GM12878 (cell line): ENCODE measurements around the gene MLLT3. TPM values are rescaled to one million over a fixed set of nuclear protein-coding genes. Genes with fewer than 3 reads are reported as not detected.

Experiments
- ATAC-seq: fragments of 200-7000 bp; cut with Tn5 transposase; 3 replicates; pipeline ENCODE4 v1.9.1; 2020; ENCODE audit warnings: mild to moderate bottlenecking, moderate library complexity
- BruUV-seq: library from RNA; stranded (reverse); fragments of 400-500 nt; replicated peaks from 2 replicates; lab custom pipeline; 2021; lab: Mats Ljungman, UMichigan
- CTCF ChIA-PET: fragments of 300-600 bp; sonication (Branson Sonifier 250); formaldehyde crosslinking; extraction: SDS; loops from one replicate; lab custom pipeline; 2021; ENCODE audit warnings: inconsistent platforms; lab: Yijun Ruan, JAX
- POLR2A ChIA-PET: fragments of 350-600 bp; formaldehyde crosslinking; extraction: SDS; loops from one replicate; lab custom pipeline; 2021; ENCODE audit warnings: inconsistent platforms; lab: Charles Lee
- RAD21 ChIA-PET: fragments of 300-600 bp; sonication (Branson Sonifier 250); formaldehyde crosslinking; loops from one replicate; lab custom pipeline; 2023; ENCODE audit warnings: antibody characterized with exemption; ENCODE audit not compliant: unreplicated experiment; lab: Charles Lee
- SMC1A ChIA-PET: fragments of 300-600 bp; sonication (Branson Sonifier 250); formaldehyde crosslinking; loops from one replicate; lab custom pipeline; 2023; ENCODE audit not compliant: unreplicated experiment, uncharacterized antibody; lab: Charles Lee
- DNase-seq: peaks from one replicate; pipeline ENCODE4 v3.0.0-alpha.2; 2011; ENCODE audit warnings: low read depth, low spot score
- FAIRE-seq: peaks from 3 replicates; lab custom pipeline; 2011; peaks lifted over from hg19 to GRCh38; lab: Jason Lieb, UNC
- H2AFZ ChIP-seq: 2 replicates; pipeline ENCODE4 v1.6.0; 2011; ENCODE audit warnings: low read depth, low read length, control low read depth; ENCODE audit not compliant: control insufficient read depth
- H3K27ac ChIP-seq: 2 replicates; pipeline ENCODE4 v1.5.1; 2011; ENCODE audit warnings: control low read depth; ENCODE audit not compliant: control insufficient read depth, insufficient read depth
- H3K27me3 ChIP-seq, 2 experiments: replicated peaks in 1 of 2; 2 replicates each; pipeline versions ENCODE4 v1.6.0 to v1.6.1; 2011; ENCODE audit warnings: low read length in 1 of 2; ENCODE audit not compliant: control insufficient read depth in 2 of 2, insufficient read depth in 2 of 2
- H3K36me3 ChIP-seq, 2 experiments: 2 replicates each; pipeline ENCODE4 v1.5.1; 2011; ENCODE audit warnings: low read length in 1 of 2; ENCODE audit not compliant: control insufficient read depth in 2 of 2, insufficient read depth in 2 of 2
- H3K4me1 ChIP-seq: 2 replicates; pipeline ENCODE4 v1.6.1; 2011; ENCODE audit warnings: mild to moderate bottlenecking, low read length, moderate library complexity, mixed read lengths; ENCODE audit not compliant: control insufficient read depth, insufficient read depth
- H3K4me2 ChIP-seq: 2 replicates; pipeline ENCODE4 v1.6.0; 2011; ENCODE audit warnings: control low read depth; ENCODE audit not compliant: control insufficient read depth, insufficient read depth
- H3K4me3 ChIP-seq: fragments of 200-600 bp; sonication (generic); 2 replicates; pipeline ENCODE4 v1.5.1; 2016
- H3K79me2 ChIP-seq: 2 replicates; pipeline ENCODE4 v1.6.0; 2011; ENCODE audit warnings: low read length; ENCODE audit not compliant: control insufficient read depth, insufficient read depth
- H3K9ac ChIP-seq: 2 replicates; pipeline ENCODE4 v1.8.0; 2011; ENCODE audit warnings: low read length, control low read depth, mixed read lengths; ENCODE audit not compliant: control insufficient read depth, insufficient read depth
- H3K9me3 ChIP-seq: replicated peaks from 3 replicates; pipeline ENCODE4 v1.5.1; 2011; ENCODE audit warnings: mild to moderate bottlenecking, low read length; ENCODE audit not compliant: control insufficient read depth, insufficient read depth
- H4K20me1 ChIP-seq: 2 replicates; pipeline ENCODE4 v1.6.0; 2011; ENCODE audit not compliant: control insufficient read depth, insufficient read depth
- ATF7 ChIP-seq: fragments of 450-650 bp; IDR thresholded peaks from 2 replicates; pipeline ENCODE4 v1.6.1; 2016; ENCODE audit warnings: low read depth, mild to moderate bottlenecking
- BCL11A ChIP-seq: IDR thresholded peaks from 2 replicates; pipeline ENCODE4 v1.6.1; 2011; ENCODE audit warnings: low read depth, low read length
- BHLHE40 ChIP-seq, 2 experiments: fragments of 450-650 bp in 1 of 2; IDR thresholded peaks; 2 replicates each; pipeline ENCODE4 v1.6.1; 2011 to 2017; ENCODE audit warnings: low read depth in 2 of 2, borderline replicate concordance in 1 of 2, improper control_type of control experiment in 1 of 2, low read length in 1 of 2, mild to moderate bottlenecking in 1 of 2
- CREB1 ChIP-seq: IDR thresholded peaks from 2 replicates; pipeline ENCODE4 v1.6.1; 2012; ENCODE audit warnings: low read depth, mild to moderate bottlenecking, inconsistent platforms
- DPF2 ChIP-seq: fragments of 450-650 bp; IDR thresholded peaks from 2 replicates; pipeline ENCODE4 v1.6.1; 2017; ENCODE audit warnings: mild to moderate bottlenecking
- ETV6 ChIP-seq, 2 experiments: fragments of 450-650 bp in 1 of 2; IDR thresholded peaks in 1 of 2; conservative IDR thresholded peaks in 1 of 2; 2 replicates each; pipeline ENCODE4 v1.6.1; 2014; ENCODE audit warnings: antibody characterized with exemption in 1 of 2, borderline replicate concordance in 1 of 2, low read depth in 1 of 2, mild to moderate bottlenecking in 1 of 2, moderate library complexity in 1 of 2
- EZH2 ChIP-seq: IDR thresholded peaks from 2 replicates; pipeline ENCODE4 v1.6.1; 2012; ENCODE audit warnings: low read depth, mild to moderate bottlenecking, control low read depth, inconsistent platforms, low read length, borderline replicate concordance; ENCODE audit not compliant: control insufficient read depth
- IKZF1 ChIP-seq: fragments of 450-650 bp; conservative IDR thresholded peaks from 2 replicates; pipeline ENCODE4 v1.6.1; 2017; ENCODE audit warnings: antibody characterized with exemption, mild to moderate bottlenecking
- IKZF2 ChIP-seq, 2 experiments: fragments of 450-650 bp; IDR thresholded peaks; 2 replicates each; pipeline ENCODE4 v1.6.1; 2017; ENCODE audit warnings: mild to moderate bottlenecking in 2 of 2, moderate library complexity in 2 of 2
- IRF4 ChIP-seq: IDR thresholded peaks from 2 replicates; pipeline ENCODE4 v1.6.1; 2011; ENCODE audit warnings: low read depth, low read length
- JUNB ChIP-seq: IDR thresholded peaks from 2 replicates; pipeline ENCODE4 v1.6.1; 2016; ENCODE audit warnings: antibody characterized with exemption, mild to moderate bottlenecking
- MTA2 ChIP-seq: fragments of 450-650 bp; IDR thresholded peaks from 2 replicates; pipeline ENCODE4 v1.6.1; 2016; ENCODE audit warnings: low read depth, mild to moderate bottlenecking, moderate library complexity
- NBN ChIP-seq: fragments of 450-650 bp; IDR thresholded peaks from 2 replicates; pipeline ENCODE4 v1.6.1; 2016
- NFIC ChIP-seq: IDR thresholded peaks from 2 replicates; pipeline ENCODE4 v1.6.1; 2012; ENCODE audit warnings: low read depth, mild to moderate bottlenecking, inconsistent platforms, low read length, moderate library complexity
- RCOR1 ChIP-seq: conservative IDR thresholded peaks from 2 replicates; pipeline ENCODE4 v1.6.1; 2012; ENCODE audit warnings: low read depth, low read length, improper control_type of control experiment
- RUNX3 ChIP-seq: IDR thresholded peaks from 2 replicates; pipeline ENCODE4 v1.6.1; 2012; ENCODE audit warnings: low read length, inconsistent platforms
- SRF ChIP-seq, 2 experiments: IDR thresholded peaks; 2 replicates each; pipeline ENCODE4 v1.6.1; 2011; ENCODE audit warnings: low read depth in 2 of 2, low read length in 2 of 2, mild to moderate bottlenecking in 1 of 2, moderate library complexity in 1 of 2
- WGBS: methylation state at CpG from one replicate; pipeline ENCODE4 v1.1.6; 2016; ENCODE audit warnings: low lambda C conversion rate; ENCODE audit not compliant: insufficient replicate concordance, insufficient coverage; ENCODE audit errors: missing lambda C conversion rate; 5-methylcytosine and 5-hydroxymethylcytosine counted together
- in situ Hi-C: fragments of 300-500 bp; cut with MboI; formaldehyde crosslinking; loops from 9 replicates; pipeline ENCODE4 v1.14.3; 2018; ENCODE audit warnings: mixed read lengths
- intact Hi-C: fragments of 100-400 bp; cut with micrococcal nuclease; formaldehyde crosslinking; loops from one replicate; pipeline ENCODE4 v1.14.2; 2022; ENCODE audit not compliant: unreplicated experiment
- polyA plus RNA-seq, 11 experiments: library from polyadenylated mRNA; depleted of rRNA in 4 of 11; unstranded in 6 of 11; stranded (reverse) in 5 of 11; fragments of >200 nt; fragmentation: Nextera tagmentation in 4 of 11; fragmentation: Illumina TruSeq in 1 of 11; extraction: Ambion mirVana in 4 of 11; extraction: Trizol in 1 of 11; gene quantifications; 1 replicate in 1 of 11; 2 replicates in 10 of 11; pipeline versions ENCODE4 v1.2.1 to v1.2.3, GENCODE V29; 2011 to 2016; ENCODE audit warnings: inconsistent platforms in 2 of 11, missing spikeins in 2 of 11, low read depth in 1 of 11
- total RNA-seq, 4 experiments: library from RNA; depleted of rRNA in 3 of 4; stranded (reverse); fragments of >200 nt in 3 of 4; fragmentation: Illumina TruSeq in 1 of 4; extraction: Trizol in 1 of 4; gene quantifications; 2 replicates each; pipeline versions ENCODE4 v1.2.1 to v1.2.3, GENCODE V29; 2013 to 2021
- TF ChIP-seq, protein P1 (sequence below): IDR thresholded peaks from 2 replicates; pipeline ENCODE4 v1.6.1; 2012; ENCODE audit warnings: low read length, inconsistent platforms

The MLLT3 gene
- total and polyA plus RNA-seq, 10 of the 15 experiments (the other 5 are each of a cell fraction or from before 2014, with no cell fraction given) = 17.7 to 72.3 (median 35.6) TPM

DNA sequence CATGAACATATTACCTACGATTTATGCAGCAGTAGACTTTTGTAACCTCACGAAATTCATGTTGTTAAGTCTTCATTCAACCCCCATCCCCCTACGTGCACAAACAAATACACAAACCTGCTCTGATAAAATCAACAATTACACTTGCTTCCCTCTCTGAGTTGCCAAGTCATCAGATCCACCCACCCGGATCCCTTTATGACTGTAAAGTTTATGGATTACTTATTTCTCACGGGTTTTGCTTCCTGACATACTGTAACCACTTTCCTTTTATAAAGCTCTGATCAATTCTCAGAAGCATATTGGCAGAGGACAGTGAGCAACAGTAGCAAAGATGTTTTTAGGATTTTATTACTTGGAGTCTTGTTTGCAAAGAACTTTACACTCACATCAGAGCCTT is 70.5 kb downstream of the MLLT3 start:
- peaks cover 36% of the 10 kb centered on the region for H3K4me1 ChIP-seq
- peaks cover 73% of the 10 kb centered on the region for H3K79me2 ChIP-seq
- ATAC-seq (peak; percentile 71), DNase-seq (peak; percentile 38), FAIRE-seq (no peak)
- no peaks in the 10 kb centered on the region for H3K27me3 ChIP-seq
- ChIA-PET RAD21 (interaction anchor here (0.9 to 4.0 kb wide), 6 partner anchors 11 to 132 kb away, joined by 3 to 41 read pairs (median 4); partner anchors contain the start of genes FOCAD and MLLT3), SMC1A (interaction anchor here (0.6 to 5.4 kb wide), 14 partner anchors 9 to 1061 kb away, joined by 3 to 52 read pairs (median 4); no protein-coding TSS in a partner anchor), POLR2A (interaction anchor here (0.7 to 2.5 kb wide), 3 partner anchors 11 to 70 kb away, joined by 3 to 9 read pairs (median 3); partner anchors contain the start of gene MLLT3), CTCF (interaction anchor here (0.7 to 5.3 kb wide), 7 partner anchors 17 to 389 kb away, joined by 3 to 32 read pairs (median 4); partner anchors contain the start of gene MLLT3)
- peak overlapping the region; percentile 17; the same call in 1 of the 2 replicates for H3K4me3 ChIP-seq
- no peaks in the 10 kb centered on the region for H3K36me3 ChIP-seq
- in situ Hi-C loops (no loop called here), intact Hi-C loops (loop anchor here (2.0 kb wide), 2 partner anchors 53 to 71 kb away; partner anchors contain the start of gene MLLT3)
- no TSS peak for BruUV-seq
- no peak overlapping the region for H3K9ac ChIP-seq
- H2AFZ ChIP-seq = no peak overlapping the region
- no peaks in the 10 kb centered on the region for H4K20me1 ChIP-seq
- H3K9me3 ChIP-seq = no peaks in the 10 kb centered on the region; the same call in 2 of the 3 replicates
- 47% methylated on average over 5 of the region's 5 CpGs for WGBS
- peak overlapping the region; percentile 39; the same call in 1 of the 2 replicates for H3K4me2 ChIP-seq
- H3K27ac ChIP-seq = no peak overlapping the region
- TF ChIP-seq RCOR1 (no peak), IRF4 (peak; percentile 72; the same call in 1 of the 2 replicates), BCL11A (peak; percentile 52; the same call in 1 of the 2 replicates), IKZF2 (IDR thresholded peaks at IDR 0.05) (peak; percentile 45 to 52; a peak in 3 of 4 replicates), RUNX3 (peak; percentile 49; the same call in 1 of the 2 replicates), NBN (no peak), JUNB (peak; percentile 84), CREB1 (0 out of 2 replicates have a peak, but pooled peaks have one; percentile 17), DPF2 (peak; percentile 61; the same call in 1 of the 2 replicates), NFIC (peak; percentile 76), MTA2 (0 out of 2 replicates have a peak, but pooled peaks have one; percentile 23), EZH2 (no peak), ETV6 (conservative IDR thresholded peaks at IDR 0.05 in 1 of 2, IDR thresholded peaks at IDR 0.05 in 1 of 2; ENCODE audit: borderline replicate concordance in 1 of 2, low read depth in 1 of 2) (peak in 1 of 2 experiments; percentile 45; a peak in 1 of 4 replicates), ATF7 (0 out of 2 replicates have a peak, but pooled peaks have one; percentile 11), BHLHE40 (IDR thresholded peaks at IDR 0.05; ENCODE audit: borderline replicate concordance in 1 of 2, low read depth in 2 of 2, low read length in 1 of 2) (peak in 1 of 2 experiments; percentile 55; a peak in 1 of 4 replicates), IKZF1 (peak; percentile 56; the same call in 1 of the 2 replicates), SRF (IDR thresholded peaks at IDR 0.05; ENCODE audit: low read depth in 2 of 2, low read length in 2 of 2) (no peak)
- TF ChIP-seq, protein P1, sequence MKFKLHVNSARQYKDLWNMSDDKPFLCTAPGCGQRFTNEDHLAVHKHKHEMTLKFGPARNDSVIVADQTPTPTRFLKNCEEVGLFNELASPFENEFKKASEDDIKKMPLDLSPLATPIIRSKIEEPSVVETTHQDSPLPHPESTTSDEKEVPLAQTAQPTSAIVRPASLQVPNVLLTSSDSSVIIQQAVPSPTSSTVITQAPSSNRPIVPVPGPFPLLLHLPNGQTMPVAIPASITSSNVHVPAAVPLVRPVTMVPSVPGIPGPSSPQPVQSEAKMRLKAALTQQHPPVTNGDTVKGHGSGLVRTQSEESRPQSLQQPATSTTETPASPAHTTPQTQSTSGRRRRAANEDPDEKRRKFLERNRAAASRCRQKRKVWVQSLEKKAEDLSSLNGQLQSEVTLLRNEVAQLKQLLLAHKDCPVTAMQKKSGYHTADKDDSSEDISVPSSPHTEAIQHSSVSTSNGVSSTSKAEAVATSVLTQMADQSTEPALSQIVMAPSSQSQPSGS = peak; percentile 55; the same call in 1 of the 2 replicates
